T-helper 1 cell treated with Interleukin-12 subunit alpha and Interleukin-12 subunit beta and Interleukin-4 antibody, amounts not matched to agents 30 ng/mL and 1 ng/mL, for 36 hours (primary cell): ENCODE results near the gene MSRB1. TPM values are rescaled to one million over a fixed set of nuclear protein-coding genes. Genes with fewer than 3 reads are reported as not detected.

Source experiments
- intact Hi-C: fragments of 100-400 bp; cut with micrococcal nuclease; formaldehyde crosslinking; loops from one replicate; pipeline ENCODE4 v1.15.1; 2024
- total RNA-seq: library from RNA; stranded (reverse); gene quantifications from 2 replicates; pipeline ENCODE4 v1.2.3, GENCODE V29; 2022

Gene MSRB1
- total RNA-seq, 1 donor from 2014 or later, result 24.4 TPM

DNA sequence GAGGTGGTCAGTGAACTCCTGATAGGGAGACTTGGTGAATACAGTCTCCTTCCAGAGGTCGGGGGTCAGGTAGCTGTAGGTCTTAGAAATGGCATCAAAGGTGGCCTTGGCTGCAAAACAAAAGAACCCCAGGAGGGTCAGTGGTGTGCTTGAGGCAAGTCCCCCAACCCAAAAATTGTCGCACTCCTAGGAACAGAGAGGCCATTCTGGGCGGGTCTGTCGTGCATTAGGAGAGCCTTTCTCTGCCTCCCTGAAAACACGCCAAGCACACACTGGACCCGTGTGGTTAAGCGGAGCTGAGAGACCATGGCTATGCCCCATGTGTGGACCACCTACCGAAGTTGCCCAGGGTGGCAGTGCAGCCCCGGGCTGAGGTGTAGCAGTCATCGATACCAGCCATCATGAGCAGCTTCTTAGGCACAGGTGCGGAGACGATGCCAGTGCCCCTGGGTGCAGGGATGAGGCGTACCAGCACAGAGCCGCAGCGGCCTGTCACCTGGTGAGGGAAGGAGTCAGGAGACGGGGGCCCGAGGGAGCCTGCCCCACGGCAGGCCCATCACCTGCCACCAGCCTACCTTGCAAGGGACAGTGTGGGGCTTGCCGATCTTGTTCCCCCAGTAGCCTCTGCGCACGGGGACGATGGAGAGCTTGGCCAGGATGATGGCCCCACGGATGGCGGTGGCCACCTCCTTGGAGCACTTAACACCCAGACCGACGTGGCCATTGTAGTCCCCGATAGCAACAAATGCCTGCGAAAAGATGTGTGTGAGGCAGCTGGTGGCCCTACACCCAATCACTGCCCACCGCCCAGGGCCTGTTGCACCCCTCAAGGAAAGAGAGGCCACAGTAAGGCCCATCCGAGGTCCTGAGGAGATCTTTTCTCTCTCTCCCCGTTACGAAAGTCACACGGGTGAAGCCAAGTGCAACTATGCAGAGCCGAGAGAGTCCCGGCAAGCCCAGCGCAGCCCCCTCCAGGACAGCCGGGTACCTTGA is 19.5 kb upstream of the MSRB1 start:
- intact Hi-C loops, result loop anchor here (10.0 kb wide), 1 partner anchor 348 kb away; the partner anchor contains the start of genes CRAMP1 and IFT140

DNA sequence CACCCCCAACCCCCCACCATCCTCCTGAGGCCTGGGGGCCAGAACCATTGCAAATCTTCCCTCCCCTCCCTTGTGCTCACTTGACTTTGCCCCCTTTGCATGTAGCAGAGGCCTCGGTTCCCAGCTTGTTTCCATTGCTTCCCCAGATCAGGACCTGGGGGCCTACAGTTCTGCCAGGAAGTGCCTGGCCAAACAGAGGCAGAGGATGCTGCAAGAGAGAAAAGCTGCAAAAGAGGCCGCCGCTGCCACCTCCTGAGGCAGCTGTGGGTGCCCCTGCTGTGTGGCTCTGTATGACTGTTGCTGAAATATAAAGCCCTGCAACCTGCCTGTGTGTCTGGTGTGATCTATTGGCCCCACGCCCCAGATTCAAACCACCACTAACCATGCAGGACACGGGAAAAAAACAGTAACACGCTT is 18.7 kb upstream of the MSRB1 start:
- intact Hi-C loops, result loop anchor here (10.0 kb wide), 1 partner anchor 347 kb away; the partner anchor contains the start of genes CRAMP1 and IFT140

DNA sequence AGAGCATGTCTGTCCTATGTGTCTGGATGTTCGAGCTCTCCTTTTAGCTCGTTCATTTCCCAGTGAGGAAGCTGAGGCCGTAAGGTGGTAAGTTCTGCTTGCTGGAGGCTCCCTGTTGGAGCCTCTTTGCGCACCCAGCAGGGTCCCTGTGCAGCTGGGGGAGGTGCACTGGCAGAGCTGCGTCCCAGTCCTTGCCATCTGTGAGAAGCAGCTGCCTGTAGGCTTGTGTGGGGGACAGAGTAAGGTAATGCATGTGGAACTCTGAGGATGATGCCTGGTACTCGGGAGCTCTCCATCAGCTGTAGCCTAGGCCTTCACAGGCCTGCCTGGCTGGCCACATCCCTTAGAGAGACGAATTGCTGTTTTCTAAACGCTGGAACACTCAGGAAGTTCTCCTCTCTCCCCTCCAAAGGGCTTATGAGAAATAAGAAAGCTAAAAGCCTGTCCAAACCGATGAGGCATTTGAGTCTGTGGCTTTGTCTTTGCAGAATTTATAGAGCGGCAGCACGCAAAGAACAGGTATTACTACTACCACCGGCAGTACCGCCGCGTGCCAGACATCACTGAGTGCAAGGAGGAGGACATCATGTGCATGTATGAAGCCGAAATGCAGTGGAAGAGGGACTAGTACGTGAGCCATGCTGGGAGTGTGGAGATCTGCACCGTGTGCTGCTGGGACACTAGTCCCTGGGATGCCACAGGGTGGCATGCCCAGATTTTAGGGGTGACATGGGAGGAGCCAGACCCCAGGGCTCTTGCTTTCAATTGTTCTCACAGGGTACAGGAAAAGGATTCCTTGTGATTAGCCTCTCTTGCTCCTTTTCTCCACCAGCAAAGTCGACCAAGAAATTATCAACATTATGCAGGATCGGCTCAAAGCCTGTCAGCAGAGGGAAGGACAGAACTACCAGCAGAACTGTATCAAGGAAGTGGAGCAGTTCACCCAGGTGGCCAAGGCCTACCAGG is 17.9 kb upstream of the MSRB1 start:
- intact Hi-C loops, result loop anchor here (10.0 kb wide), 1 partner anchor 346 kb away; the partner anchor contains the start of genes CRAMP1 and IFT140

DNA sequence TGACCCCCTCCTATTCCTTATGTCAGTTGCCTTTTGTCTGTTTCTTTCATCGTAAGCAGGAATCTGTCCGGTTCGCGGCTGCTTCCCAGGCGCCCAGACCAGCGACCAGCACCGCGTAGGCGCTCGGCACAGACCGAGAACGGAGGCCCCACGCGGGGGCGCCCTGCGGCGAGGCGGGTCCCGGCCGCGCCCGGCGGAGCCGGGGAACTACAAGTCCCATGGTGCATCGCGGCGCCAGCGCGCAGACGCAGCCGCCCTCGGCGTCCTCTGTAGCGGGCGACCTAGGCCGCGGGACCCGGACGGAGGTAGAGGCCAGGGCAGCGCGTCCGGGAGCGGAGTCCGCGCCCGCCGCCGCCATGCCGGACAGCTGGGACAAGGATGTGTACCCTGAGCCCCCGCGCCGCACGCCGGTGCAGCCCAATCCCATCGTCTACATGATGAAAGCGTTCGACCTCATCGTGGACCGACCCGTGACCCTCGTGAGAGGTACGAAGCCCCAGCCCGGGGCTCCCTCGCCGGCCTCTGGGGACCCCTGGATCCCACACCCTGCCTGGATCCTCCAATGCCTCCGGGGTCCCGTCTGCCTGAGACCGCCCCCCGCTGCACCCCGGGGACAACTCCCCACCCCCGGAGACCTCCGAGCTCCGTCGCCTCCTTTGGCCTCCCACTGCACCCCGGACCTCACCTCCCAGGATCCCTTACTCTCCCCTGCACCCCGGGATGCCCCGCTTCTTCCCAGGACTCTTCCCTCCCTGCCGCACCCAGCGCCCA is 16.5 kb upstream of the MSRB1 start, which contains the start of gene NDUFB10:
TSS of gene NDUFB10 (plus strand) at position 270 of the 771 bp plus-strand sequence. CDS start at position 357, 87 bp downstream.
- intact Hi-C loops, result loop anchor here (1.0 to 10.0 kb wide), 5 partner anchors 13 to 345 kb away; partner anchors contain the start of genes CRAMP1, IFT140, MSRB1 and NTHL1

DNA sequence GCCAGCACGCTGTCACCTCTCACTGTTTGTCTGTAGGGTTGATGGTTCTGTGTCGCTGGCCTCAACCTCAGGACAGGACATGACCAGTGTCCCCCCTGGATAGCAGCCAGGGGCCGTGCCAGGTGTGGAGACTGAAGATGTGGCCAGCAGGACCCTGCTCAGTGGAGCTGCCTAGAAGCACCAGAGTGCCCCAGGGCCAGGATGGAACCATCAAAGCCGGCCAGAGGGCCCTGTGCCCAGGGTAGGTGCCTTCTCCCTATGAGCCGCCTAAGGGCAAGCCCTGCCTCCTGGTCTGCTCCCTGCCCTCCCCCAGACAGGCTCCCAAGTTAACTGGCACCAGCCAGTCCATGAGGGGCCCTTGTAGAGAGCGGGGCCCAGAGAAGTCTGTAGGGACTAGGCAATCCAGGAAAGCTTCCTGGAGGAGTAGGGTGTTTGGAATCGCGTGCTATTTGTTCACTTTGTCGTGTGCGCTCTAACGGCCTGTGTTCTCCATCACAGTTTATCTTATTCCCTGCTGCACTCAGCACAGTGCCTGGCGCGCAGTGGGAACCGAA is 15.8 kb upstream of the MSRB1 start:
- intact Hi-C loops, result loop anchor here (1.0 to 2.0 kb wide), 4 partner anchors 14 to 182 kb away; partner anchors contain the start of genes MSRB1, NTHL1, TBL3 and TSC2

DNA sequence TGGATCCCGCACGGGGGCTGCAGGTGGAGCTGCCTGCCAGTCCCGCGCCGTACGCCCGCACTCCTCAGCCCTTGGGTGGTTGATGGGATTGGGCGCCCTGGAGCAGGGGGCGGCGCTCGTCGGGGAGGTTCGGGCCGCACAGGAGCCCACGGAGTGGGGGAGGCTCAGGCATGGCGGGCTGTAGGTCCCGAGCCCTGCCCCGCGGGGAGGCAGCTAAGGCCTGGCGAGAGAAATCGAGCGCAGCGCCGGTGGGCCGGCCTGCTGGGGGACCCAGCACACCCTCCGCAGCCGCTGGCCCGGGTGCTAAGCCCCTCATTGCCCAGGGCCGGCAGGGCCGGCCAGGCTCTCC is 15.1 kb upstream of the MSRB1 start:
- intact Hi-C loops, result loop anchor here (2.0 kb wide), 1 partner anchor 15 kb away; the partner anchor contains the start of gene TBL3

DNA sequence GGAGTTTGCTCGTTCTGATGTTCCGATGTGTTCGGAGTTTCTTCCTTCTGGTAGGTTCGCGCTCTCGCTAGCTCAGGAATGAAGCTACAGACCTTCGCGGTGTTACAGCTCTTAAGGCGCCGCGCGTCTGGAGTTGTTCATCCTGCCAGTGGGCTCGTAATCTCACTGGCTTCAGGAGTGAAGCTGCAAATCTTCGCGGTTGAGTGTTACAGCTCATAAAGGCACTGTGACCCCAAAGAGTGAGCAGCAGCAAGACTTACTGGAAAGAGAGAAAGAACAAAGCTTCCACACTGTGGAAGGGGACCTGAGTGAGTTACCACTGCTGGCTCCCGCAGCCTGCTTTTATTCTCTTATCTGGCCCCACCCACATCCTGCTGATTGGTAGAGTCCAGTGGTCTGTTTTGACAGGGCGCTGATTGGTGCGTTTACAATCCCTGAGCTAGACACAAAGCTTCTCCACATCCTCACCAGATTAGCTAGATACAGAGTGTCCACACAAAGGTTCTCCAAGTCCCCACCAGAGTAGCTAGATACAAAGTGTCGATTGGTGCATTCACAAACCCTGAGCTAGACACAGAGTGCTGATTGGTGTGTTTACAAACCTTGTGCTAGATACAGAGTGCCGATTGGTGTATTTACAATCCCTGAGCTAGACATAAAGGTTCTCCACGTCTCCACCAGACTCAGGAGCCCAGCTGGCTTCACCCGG is 14.6 kb upstream of the MSRB1 start:
- intact Hi-C loops, result loop anchor here (2.0 kb wide), 1 partner anchor 15 kb away; the partner anchor contains the start of gene TBL3

DNA sequence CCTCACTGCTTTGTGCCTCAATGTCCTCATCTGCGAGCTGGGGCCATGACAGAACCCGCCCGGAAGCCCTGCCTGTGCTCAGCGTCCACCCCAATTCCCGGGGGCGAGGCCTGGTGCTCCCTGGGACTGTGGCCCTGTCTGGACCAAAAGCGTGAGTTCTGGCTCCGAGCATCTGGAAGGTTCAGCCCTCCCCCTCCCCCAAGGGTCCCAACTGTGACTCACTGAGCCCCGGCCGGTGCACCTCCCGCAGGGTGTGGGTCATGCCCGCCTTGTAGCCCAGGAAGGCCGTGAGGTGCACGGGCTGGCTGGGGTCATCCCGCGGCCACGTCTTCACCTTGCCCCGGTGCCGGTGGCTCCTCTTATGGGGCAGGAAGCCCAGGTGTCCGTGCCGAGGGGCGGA is 10.7 kb upstream of the MSRB1 start:
- intact Hi-C loops, result no loop called here

DNA sequence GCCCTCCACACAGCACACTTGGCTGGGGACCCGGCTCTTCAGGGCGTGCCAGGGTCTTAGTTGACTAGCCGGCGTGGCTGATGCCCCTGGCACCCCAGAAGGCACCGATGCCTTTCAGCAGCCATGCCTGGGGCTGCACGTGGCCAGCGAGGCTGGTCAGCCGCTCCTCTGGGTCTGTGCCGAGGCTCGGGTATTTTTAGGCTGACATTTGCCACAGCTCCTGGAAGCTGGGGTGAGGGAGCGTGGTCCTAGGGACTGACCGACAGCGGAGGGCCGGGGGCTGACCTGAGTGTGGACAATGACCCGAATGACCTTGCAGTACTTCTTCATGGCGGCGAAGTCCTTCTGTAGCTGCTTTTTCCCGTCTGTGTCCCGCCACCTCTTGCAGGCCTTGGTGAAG is 7.6 kb upstream of the MSRB1 start:
- intact Hi-C loops, result no loop called here

DNA sequence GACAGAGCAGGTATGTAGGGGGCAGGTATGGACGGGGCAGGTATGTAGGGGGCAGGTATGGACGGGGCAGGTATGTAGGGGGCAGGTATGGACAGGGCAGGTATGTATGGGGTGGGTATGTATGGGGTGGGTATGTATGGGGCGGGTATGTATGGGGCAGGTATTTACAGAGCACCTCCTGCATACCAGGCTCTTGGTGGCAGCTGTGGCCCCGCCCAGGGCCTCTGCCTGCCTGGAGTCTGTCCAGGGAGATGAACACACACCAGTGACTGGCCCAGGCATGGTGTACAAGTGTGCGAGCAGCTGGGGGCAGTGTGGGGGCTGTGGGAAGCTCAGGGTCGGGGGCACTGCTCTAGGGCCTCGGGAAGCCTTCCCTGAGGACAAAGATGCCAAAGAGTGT is 7.0 kb upstream of the MSRB1 start:
- intact Hi-C loops, result no loop called here

DNA sequence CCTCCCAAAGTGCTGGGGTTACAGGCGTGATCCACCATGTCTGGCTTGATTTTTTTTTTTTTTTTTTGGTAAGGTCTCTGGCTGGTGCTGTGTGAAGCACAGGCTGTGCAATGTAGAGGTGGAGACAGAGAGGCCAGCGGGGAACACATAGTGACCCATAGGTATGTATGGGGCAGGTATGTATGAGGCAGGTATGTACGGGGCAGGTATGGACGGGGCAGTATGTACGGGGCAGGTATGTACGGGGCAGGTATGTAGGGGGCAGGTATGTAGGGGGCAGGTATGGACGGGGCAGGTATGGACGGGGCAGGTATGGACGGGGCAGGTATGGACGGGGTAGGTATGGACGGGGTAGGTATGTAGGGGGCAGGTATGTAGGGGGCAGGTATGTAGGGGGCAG is 6.5 kb upstream of the MSRB1 start:
- intact Hi-C loops, result no loop called here

DNA sequence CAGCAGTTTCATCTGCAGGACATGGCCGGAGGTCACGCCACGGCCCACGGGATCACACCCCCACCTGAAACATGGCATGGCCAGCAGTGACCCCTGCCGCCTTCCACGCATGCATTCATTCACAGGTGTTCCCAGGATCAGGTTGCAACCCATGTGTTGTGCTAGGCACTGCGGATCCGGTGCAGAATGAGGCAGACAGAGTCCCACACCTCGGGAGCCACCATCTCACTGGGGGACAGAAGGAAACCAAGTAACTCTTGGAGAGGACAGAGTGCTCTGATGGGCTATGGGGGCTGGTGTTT is 4.3 kb upstream of the MSRB1 start:
- intact Hi-C loops, result no loop called here

DNA sequence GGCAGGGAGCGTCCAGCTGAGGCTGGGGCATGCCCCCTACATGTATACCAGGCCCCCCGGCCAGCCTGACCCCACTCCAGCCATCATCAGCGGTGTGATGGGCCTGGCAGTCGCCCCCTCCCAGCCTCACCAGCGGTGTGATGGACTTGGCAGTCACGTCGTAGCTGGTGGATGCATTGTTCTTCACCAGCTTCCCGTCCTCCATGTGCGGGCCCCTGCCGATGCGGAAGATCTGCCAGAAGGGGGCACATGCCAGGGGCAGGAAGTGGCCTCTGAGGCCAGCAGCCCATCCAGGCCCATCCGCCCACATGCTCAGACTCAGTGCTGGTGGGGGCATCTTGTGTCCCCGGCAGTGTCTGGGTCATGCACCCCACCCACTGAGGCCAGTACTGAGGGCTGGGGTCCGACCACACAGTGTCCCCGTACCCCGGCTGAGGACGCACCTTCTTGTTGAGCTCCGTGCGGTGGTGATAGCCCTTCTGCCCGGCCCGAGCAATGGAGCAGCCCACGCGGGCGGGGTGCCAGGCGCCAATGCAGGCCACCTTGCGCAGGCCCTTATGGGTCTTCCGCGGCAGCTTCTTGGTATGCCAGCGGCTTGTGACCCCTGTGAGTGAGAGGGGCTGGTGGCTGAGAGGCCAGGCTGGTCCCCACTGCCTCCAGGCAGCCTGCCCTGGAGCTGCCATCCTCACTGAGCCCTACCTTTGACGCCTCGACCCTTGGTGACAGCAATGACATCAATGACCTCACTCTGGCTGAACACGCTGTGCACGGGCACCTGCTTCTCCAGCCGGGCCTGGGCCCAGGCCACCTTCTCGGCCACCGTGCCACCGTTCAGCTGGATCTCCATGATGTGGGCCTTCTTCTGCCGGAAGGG is 3.7 kb upstream of the MSRB1 start:
- intact Hi-C loops, result no loop called here

DNA sequence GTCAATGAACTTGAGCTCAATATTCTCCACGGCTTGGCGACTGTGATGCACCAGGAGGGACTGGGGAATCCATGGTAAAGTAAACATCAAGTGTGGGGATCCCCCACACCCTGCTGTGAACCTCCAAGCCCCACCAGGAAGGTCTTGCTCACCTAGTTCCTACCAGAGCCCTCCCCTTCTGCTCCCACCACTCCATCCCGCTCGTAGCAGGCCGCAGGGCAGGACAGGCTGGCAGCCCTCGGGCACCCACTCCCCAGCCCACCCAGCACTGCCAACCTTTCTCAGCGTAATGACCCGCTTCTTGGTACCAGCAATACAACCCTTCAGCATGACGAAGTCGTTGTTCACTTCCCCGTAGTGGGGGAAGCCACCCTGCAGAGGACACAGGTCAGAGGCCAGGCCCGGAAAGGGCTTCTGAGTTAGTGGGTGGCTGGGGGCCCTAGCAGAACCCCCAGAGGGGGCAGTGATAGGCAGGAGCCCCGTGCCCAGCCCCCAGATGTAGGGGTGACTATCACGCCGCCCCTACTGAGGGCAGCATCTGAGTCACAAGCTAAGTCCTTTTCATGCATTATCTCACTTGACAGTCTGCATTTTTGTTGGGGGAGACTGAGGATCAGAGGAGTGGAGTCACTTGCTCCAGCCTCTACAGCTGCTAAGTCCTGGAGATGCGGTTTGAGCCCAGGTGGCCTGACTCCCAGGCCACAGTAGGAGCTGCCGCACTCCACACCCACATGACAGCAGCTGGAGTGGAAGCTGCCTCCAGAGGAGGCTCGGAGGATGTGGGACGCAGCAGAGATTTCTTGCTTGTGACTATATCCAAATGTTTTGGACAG is 2.8 kb upstream of the MSRB1 start:
- intact Hi-C loops, result no loop called here

DNA sequence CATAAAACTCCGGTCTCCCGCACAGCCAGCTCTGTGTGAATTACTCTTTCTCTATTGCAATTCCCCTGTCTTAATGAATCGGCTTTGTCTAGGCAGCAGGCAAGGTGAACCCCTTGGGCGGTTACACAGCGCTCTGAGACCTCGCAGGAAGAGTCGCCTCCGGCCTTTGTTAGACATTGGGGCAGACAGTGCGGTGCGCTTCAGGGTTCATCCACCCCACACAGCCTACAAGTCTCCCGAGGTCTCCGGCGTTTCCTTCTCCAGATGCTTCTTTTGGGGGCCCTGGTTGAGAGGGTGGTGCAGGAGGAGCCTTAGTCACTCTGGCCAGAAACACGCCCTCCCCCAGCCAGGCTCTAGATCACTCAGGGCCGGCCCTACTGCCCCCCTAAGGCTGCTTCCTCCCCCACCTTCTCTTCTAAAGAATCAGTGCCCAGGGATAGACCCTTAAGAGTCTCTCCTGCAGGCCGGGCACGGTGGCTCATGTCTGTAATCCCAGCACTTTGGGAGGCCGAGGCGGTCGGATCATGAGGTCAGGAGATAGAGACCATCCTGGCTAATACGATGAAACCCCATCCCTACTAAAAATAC is 1.7 kb upstream of the MSRB1 start:
- intact Hi-C loops, result loop anchor here (5.0 kb wide), 2 partner anchors 82 to 1302 kb away; partner anchors contain the start of gene MCRIP2

DNA sequence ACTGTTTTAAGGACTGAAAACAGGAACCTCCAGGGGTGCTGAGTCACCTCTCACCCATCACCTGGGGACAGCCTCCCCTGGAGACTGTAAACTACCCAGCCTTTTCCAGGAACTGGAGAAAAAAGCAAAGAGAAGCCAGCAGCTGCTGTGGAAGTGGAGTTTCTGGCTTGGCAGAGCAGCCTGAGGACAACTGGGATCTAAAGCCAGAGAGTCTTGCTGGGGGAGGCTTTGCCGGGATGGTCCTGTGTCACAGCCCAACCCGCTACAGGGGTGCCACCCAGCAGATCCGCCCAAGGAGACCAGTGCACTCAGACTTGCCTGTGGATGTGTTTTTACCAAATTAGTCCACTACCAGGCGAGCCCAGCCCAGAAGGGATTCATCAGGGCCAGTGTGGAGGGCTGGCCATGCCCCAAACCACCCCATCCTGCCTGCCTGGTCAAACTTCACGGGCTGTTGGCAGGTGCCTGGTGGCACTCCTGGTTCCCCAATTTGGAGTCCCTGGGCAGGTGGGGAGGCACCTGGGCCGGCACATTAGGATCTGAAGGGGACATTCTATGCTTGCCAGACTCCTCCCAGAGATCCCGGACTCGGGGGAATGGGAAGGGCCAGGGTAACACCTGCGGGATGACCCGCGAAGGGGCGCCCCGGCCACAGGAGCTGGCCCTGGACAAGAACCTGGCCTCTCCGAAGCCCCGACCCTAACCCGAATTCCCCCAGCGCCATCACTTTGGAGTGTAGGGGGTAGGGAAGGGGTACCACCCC is 771 bp downstream of the MSRB1 start:
- intact Hi-C loops, result loop anchor here (2.0 to 5.0 kb wide), 3 partner anchors 13 to 1300 kb away; partner anchors contain the start of gene MCRIP2
